Measurements from ENCODE around the gene OTUD3. TPM values are rescaled to one million over a fixed set of nuclear protein-coding genes. Genes with fewer than 3 reads are reported as not detected.
A peak's percentile ranks its signal among the peaks of the same experiment; 100 is the strongest.

The OTUD3 gene
- total RNA-seq, 4 donors from 2014 or later, result 5.1 to 14.9 (median 6.3) TPM

GRCh38 chr1:19852036-19852435 lies 30.2 kb upstream of the OTUD3 start:
- no peak for TF ChIP-seq POLR2AphosphoS5 (IDR thresholded peaks at IDR 0.05)
- no peak for TF ChIP-seq EP300 (IDR thresholded peaks at IDR 0.05)
- TF ChIP-seq POLR2A (IDR thresholded peaks at IDR 0.05; ENCODE audit: low read depth), result no peak
- TF ChIP-seq, protein P1, sequence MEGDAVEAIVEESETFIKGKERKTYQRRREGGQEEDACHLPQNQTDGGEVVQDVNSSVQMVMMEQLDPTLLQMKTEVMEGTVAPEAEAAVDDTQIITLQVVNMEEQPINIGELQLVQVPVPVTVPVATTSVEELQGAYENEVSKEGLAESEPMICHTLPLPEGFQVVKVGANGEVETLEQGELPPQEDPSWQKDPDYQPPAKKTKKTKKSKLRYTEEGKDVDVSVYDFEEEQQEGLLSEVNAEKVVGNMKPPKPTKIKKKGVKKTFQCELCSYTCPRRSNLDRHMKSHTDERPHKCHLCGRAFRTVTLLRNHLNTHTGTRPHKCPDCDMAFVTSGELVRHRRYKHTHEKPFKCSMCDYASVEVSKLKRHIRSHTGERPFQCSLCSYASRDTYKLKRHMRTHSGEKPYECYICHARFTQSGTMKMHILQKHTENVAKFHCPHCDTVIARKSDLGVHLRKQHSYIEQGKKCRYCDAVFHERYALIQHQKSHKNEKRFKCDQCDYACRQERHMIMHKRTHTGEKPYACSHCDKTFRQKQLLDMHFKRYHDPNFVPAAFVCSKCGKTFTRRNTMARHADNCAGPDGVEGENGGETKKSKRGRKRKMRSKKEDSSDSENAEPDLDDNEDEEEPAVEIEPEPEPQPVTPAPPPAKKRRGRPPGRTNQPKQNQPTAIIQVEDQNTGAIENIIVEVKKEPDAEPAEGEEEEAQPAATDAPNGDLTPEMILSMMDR (IDR thresholded peaks at IDR 0.05), result no peak
- Histone ChIP-seq H3K27me3 (no peaks in the 10 kb centered on the region), H3K4me3 (no peak overlapping the region), H3K4me1 (no peaks in the 10 kb centered on the region), H3K9me3 (no peaks in the 10 kb centered on the region), H3K36me3 (no peaks in the 10 kb centered on the region), H3K27ac (replicated peaks in 1 of 4) (no peak overlapping the region)
- DNase-seq (ENCODE audit: extremely low spot score), result no peak
- WGBS, result 89% methylated on average over 1 of the region's 1 CpG
- intact Hi-C loops (cut with DNase I), result no loop called here

DNA sequence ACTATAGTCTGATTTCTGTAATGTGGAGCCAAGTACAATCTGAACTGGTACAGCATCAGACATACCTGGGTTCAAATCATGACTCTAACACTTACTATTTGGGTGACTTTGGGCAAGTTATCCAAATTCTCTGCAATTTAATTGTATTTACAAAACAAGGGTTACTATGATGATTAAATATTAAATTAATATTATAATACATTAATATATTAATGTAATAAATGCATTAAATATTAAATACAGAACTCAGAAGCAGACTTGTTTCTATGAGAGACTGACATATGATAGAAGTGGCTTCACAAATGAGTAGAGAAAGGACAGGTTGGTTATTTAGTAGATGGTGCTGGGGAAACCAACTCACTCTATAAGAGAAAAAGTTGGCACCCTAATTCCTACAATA lies 27.3 kb upstream of the OTUD3 start:
- Histone ChIP-seq H3K27ac (replicated peaks in 1 of 4) (no peak overlapping the region), H3K27me3 (peaks cover 0 to 8% (median 0%) of the 10 kb centered on the region in 4 donors), H3K36me3 (no peaks in the 10 kb centered on the region), H3K4me3 (no peak overlapping the region), H3K9me3 (no peaks in the 10 kb centered on the region), H3K4me1 (no peaks in the 10 kb centered on the region)
- intact Hi-C loops (cut with DNase I), result no loop called here
- TF ChIP-seq EP300 (IDR thresholded peaks at IDR 0.05), result no peak
- DNase-seq (ENCODE audit: extremely low spot score), result no peak

- DNase-seq (ENCODE audit: extremely low spot score), result peak; percentile 5
- peaks cover 0 to 18% (median 0%) of the 10 kb centered on the region in 4 donors for H3K27me3 ChIP-seq
- no peaks in the 10 kb centered on the region for H3K36me3 ChIP-seq
- H3K27ac ChIP-seq (replicated peaks in 1 of 4), result no peak overlapping the region
- no peaks in the 10 kb centered on the region for H3K4me1 ChIP-seq
- WGBS, result 25% methylated on average over 5 of the region's 5 CpGs
- H3K9me3 ChIP-seq, result peaks cover 0 to 11% (median 6%) of the 10 kb centered on the region in 4 donors
- no peak overlapping the region for H3K4me3 ChIP-seq
- intact Hi-C loops (cut with DNase I), result no loop called here
- TF ChIP-seq EP300 (IDR thresholded peaks at IDR 0.05) (no peak), POLR2A (IDR thresholded peaks at IDR 0.05; ENCODE audit: low read depth) (no peak), POLR2AphosphoS5 (IDR thresholded peaks at IDR 0.05) (no peak)
- TF ChIP-seq, protein P1 (IDR thresholded peaks at IDR 0.05), result no peak
Measured at GRCh38 chr1:19858893-19859292, 23.3 kb upstream of the OTUD3 start.

DNA sequence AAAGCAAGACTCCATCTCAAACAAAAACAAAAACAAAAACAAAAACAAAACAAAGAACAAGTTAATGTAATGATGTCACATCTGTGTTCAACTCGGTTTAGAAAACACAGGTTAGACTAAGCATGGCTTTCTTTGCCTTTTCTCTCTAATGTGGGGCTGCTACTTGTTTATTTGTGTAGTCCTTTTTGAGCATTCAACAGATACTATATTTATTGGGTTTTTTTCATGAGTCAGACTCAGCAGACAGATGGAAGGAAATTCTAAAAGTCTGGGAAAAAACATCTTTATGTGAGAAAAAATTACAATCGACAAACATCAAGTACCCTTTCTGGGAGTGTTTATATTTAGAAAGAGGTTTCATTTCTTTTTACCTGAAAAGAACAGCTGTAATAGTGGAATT lies 22.3 kb upstream of the OTUD3 start:
- no peak for DNase-seq (ENCODE audit: extremely low spot score)
- TF ChIP-seq POLR2AphosphoS5 (IDR thresholded peaks at IDR 0.05) (no peak), EP300 (IDR thresholded peaks at IDR 0.05) (no peak), POLR2A (IDR thresholded peaks at IDR 0.05; ENCODE audit: low read depth) (no peak)
- TF ChIP-seq, protein P1 (IDR thresholded peaks at IDR 0.05), result no peak
- no peak overlapping the region for H3K4me3 ChIP-seq
- peaks cover 0 to 18% (median 0%) of the 10 kb centered on the region in 4 donors for H3K27me3 ChIP-seq
- H3K36me3 ChIP-seq, result no peaks in the 10 kb centered on the region
- H3K4me1 ChIP-seq, result no peaks in the 10 kb centered on the region
- H3K27ac ChIP-seq (replicated peaks in 1 of 4), result no peak overlapping the region
- peaks cover 0 to 11% (median 6%) of the 10 kb centered on the region in 4 donors for H3K9me3 ChIP-seq
- WGBS, result 79% methylated on average over 2 of the region's 2 CpGs
- intact Hi-C loops (cut with DNase I), result no loop called here

GRCh38 chr1:19860418-19860817 lies 21.8 kb upstream of the OTUD3 start:
- H3K4me1 ChIP-seq, result no peaks in the 10 kb centered on the region
- peaks cover 0 to 14% (median 9%) of the 10 kb centered on the region in 4 donors for H3K9me3 ChIP-seq
- H3K27me3 ChIP-seq, result peaks cover 0 to 18% (median 0%) of the 10 kb centered on the region in 4 donors
- no peak for DNase-seq (ENCODE audit: extremely low spot score)
- no peak overlapping the region for H3K4me3 ChIP-seq
- TF ChIP-seq POLR2AphosphoS5 (IDR thresholded peaks at IDR 0.05) (no peak), POLR2A (IDR thresholded peaks at IDR 0.05; ENCODE audit: low read depth) (no peak), EP300 (IDR thresholded peaks at IDR 0.05) (no peak)
- TF ChIP-seq, protein P1 (IDR thresholded peaks at IDR 0.05), result no peak
- no peak overlapping the region for H3K27ac ChIP-seq (replicated peaks in 1 of 4)
- intact Hi-C loops (cut with DNase I), result no loop called here
- H3K36me3 ChIP-seq, result no peaks in the 10 kb centered on the region
- 72% methylated on average over 2 of the region's 2 CpGs for WGBS
